KOPT-K1 (cell line): ENCODE results near the gene BCL2L2.

Experiments used
- H3K27ac ChIP-seq: fragments of 200-600 bp; sonication (generic); 2 replicates; pipeline ENCODE4 v1.5.1; 2016; ENCODE audit warnings: antibody characterized with exemption, mild to moderate bottlenecking, low read depth, low read length; ENCODE audit not compliant: poor library complexity, severe bottlenecking
- H3K36me3 ChIP-seq: fragments of 200-600 bp; sonication (generic); 2 replicates; pipeline ENCODE4 v1.5.1; 2017; ENCODE audit warnings: antibody characterized with exemption, mild to moderate bottlenecking, low read length, moderate library complexity; ENCODE audit not compliant: insufficient read depth
- H3K9me3 ChIP-seq: fragments of 200-600 bp; sonication (generic); 2 replicates; pipeline ENCODE4 v1.5.1; 2017; ENCODE audit warnings: antibody characterized with exemption, low read length, mild to moderate bottlenecking; ENCODE audit not compliant: insufficient read depth, poor library complexity, severe bottlenecking

Gene BCL2L2

DNA sequence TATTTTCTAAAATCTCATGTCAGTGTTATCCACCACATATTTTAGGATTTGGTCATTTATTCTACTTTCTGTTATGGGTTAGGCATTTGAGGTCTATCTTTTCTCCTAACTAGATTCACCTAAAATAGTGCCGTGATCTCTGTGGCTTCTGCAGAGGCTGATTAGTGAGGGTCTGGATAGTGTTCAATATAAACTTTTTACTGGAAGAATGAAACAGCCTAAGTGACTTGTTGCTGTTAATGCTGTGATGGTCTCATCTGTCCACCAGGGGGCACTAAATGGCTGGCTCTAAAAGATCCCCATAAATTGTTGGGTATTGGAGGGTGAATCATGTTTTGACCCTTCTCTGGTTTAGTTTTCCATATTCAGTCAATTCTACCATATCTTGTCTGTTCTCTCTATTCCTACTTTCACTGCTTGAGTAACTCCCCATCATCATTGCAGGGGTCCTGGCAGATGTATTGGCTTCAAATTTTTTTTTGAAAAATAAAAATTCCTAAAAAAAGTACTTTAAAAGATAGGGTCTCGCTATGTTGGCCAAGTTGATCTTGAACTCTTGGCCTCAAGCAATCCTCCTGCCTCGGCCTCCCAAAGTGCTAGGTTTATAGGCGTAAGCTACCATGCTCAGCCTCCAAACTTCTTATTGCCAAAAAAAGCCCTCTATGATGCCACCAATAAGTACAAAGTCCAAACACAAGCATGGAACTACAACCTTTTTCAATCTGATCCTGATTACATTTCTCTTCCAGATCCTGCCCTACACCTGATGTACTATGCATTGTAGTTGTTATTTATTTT, 21.5 kb downstream of the BCL2L2 start:
- H3K36me3 ChIP-seq: peaks cover 41% of the 10 kb centered on the region

DNA sequence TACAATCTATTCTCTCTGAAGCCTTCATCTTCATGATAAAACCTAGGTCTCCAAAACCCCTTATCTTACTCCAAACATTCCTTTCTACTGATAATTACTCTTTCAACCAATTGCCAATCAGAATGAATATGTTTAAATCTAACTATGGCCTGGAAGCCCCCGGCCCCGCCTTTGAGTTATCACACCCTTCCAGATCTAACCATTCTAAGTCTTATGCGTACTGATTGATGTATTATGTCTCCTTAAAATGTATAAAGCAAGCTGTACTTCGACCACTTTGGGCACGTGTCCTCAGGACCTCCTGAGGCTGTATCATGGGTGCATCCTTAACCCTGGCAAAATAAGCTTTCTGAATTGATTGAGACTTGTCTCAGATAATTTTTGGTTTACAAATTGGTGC, 29.0 kb downstream of the BCL2L2 start:
- H3K9me3 ChIP-seq: peaks cover 26% of the 10 kb centered on the region
- no peaks in the 10 kb centered on the region for H3K36me3 ChIP-seq
- H3K27ac ChIP-seq: no peak overlapping the region

More for the DNA sequence above, 21.5 kb downstream of the BCL2L2 start:
- H3K27ac ChIP-seq: no peak overlapping the region
- H3K9me3 ChIP-seq: no peaks in the 10 kb centered on the region

DNA sequence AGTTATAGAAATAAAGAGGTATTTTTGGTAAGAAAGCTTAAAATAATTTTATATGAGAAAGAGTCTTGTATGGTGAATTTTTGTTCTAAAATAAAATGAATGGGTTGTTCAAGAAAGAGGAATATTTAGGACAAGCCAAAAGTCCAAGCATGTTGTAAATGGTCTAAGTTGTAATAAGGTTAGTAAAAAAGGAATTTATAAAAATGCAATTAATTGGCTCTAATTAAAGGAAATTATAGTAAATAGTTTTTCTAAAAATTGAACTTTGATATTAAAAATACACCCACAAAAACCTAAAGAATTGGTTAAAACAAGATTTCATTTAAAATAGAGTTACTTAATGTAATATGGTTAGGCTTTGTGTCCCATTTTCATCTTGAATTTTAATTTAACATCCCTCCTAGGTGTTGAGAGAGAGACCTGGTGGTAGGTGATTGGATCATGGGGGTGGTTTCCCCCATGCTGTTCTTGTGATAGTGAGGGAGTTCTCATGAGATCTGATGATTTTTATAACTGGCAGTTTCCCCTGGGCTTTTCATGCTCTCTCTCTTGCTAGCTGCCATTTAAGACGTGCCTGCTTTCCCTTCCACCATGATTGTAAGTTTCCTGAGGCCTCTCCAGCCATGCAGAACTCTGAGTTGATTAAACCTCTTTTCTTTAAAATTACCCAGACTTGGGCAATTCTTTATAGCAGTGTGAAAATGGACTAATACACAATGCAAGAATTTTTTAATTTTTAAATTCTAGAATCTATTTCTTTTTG, 33.1 kb downstream of the BCL2L2 start:
- peaks cover 38% of the 10 kb centered on the region for H3K9me3 ChIP-seq
- no peaks in the 10 kb centered on the region for H3K36me3 ChIP-seq
- H3K27ac ChIP-seq: no peak overlapping the region

DNA sequence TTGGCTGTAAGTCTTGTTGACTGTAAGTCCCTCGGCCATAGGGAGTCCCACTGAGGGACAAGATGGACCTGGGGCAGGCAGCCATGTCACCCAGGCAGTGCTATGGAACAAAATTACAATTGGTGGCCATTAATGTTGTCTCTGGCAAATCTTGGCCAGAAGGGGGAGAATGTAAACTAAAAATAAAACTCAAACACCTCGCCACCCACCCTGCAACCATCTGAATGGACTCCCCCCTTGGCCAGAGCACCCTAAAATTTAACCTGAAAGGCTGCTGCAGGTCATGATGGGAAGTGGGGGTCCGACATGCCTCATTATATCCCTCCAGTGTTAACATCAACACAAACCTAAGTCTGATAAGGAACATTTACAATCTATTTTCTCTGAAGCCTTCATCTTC, 37.8 kb downstream of the BCL2L2 start:
- H3K9me3 ChIP-seq: peaks cover 23% of the 10 kb centered on the region
- H3K36me3 ChIP-seq: no peaks in the 10 kb centered on the region
- no peak overlapping the region for H3K27ac ChIP-seq

DNA sequence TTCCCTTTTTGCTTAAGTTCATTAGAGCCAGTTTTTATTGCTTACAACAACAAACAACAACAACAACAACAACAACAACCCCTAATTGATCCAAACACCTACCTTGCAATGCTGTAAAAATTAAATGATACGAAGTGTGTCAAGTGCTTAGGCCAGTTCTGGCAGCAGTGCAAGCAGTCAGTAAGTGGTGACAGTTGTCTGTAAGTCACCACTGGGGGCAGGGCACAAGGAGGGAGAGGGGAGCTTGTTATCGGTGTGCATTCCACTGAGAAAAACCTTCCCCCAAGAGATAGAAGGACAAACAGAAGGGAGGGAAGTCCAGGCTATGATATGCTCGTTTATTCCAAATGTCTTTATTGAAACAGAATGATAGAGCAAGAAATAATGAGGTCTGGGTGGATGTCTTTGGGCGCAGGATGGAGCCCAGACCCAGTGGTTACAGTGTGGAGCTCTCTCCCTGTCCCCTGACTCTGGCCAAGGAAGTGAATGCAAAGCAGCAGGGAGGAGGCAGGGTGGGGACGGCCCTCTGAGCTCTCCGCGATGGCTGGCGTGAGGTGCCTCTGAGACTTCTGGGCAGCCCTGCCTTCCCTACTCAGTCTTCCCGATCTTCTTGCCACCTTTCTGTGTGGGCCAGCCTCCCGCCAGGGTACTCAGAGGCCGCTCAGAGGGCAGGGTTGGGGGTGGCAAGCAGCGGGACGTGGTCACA, 39.5 kb downstream of the BCL2L2 start:
- Histone ChIP-seq H3K27ac (no peak overlapping the region), H3K9me3 (peaks cover 9% of the 10 kb centered on the region), H3K36me3 (no peaks in the 10 kb centered on the region)

DNA sequence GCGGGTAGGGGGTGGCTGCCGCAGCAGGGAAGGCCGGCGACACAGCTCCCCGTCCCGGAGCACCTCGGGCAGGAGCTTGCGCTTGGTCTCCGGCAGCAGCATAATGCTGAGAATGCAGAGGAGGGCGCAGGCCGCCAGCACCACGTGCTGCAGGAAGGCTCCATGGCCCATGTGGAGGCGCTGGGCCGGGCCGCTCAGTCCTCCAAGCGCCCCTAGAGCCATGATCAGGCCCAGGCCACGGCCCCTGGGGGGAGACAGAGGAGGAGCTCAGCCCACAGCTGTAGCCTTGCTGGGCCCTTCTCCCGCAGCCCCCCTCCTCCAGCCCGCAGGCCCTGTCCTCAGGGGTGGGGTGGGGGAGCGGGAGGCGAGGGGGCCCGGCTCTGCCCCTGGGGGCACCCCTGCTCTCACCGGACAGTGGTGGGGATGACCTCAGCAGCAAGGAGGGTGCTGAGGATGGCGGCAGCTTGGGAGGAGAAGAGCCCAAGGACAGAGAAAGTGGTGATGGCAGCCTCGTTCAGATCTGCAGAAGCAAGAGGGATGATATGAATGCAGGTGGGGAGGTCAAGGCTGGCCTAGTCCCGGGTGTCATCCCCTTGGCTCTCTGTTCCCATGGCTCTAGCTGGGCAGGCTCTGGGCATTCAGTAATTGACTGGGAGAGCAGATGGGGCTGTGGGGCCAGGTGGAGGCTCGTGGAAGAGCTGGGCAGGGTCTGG, 40.2 kb downstream of the BCL2L2 start:
- H3K36me3 ChIP-seq: no peaks in the 10 kb centered on the region
- H3K27ac ChIP-seq: no peak overlapping the region
- H3K9me3 ChIP-seq: peaks cover 8% of the 10 kb centered on the region

DNA sequence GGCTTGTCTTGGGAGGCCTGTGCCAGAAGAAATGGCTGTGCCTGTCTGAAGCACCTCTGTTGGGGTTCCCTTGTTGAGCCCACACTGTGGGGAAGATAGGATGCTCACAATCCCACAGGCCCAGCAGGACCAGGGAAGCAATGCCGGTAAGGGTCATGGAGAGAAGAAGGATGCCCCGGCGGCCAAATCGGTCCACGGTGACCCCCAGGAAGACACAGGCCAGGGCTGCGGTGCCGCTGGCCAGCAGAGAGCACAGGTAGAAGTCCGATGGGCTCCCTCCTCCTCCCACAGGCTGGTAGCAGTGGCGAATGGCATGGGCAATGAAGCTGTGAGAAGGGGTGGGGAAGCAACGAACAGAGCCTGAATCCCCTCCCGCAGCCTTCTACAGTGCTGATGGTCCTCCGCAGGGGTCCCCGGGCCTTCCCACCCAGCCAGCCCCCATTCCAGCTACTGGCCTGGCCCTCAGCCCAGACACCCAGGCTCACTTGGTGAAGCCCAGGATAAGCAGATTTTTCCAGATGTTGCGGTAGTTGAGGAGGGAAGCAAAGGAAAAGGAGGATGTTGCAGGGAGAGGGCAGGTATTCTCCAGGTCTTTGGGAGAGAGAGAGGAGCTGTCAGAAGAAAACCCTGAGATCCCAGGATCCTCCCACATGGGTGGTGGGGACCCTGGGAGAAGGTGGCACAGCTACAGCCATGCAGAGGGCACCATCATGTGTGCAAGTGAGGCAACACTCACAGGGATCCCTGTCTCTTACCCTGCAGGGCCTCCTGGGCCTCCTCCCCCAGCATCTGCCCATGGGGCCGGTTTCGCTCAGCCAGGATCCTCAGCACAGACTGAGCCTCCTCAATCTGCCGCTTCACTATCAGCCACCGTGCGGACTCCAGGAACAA, 41.0 kb downstream of the BCL2L2 start:
- H3K27ac ChIP-seq: no peak overlapping the region
- no peaks in the 10 kb centered on the region for H3K36me3 ChIP-seq
- peaks cover 5% of the 10 kb centered on the region for H3K9me3 ChIP-seq

DNA sequence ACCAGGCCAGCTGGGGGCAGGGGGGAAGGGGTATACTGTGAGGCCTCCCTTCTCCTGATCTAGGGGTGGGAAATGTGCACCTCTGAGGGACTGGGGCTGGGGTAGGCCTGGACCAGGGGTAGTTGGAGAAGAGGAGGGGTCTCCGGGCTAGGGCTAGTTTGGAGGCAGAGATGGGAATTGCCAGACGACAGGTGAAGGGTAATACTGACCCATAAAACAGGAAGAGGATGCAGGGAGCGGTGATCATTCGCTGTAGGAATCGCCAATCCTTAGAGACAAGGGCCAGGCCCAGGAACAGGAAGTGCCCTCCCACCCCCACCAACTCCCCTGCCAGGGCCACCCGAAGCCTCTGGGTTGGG, 41.6 kb downstream of the BCL2L2 start:
- Histone ChIP-seq H3K27ac (no peak overlapping the region), H3K36me3 (no peaks in the 10 kb centered on the region), H3K9me3 (peaks cover 5% of the 10 kb centered on the region)

DNA sequence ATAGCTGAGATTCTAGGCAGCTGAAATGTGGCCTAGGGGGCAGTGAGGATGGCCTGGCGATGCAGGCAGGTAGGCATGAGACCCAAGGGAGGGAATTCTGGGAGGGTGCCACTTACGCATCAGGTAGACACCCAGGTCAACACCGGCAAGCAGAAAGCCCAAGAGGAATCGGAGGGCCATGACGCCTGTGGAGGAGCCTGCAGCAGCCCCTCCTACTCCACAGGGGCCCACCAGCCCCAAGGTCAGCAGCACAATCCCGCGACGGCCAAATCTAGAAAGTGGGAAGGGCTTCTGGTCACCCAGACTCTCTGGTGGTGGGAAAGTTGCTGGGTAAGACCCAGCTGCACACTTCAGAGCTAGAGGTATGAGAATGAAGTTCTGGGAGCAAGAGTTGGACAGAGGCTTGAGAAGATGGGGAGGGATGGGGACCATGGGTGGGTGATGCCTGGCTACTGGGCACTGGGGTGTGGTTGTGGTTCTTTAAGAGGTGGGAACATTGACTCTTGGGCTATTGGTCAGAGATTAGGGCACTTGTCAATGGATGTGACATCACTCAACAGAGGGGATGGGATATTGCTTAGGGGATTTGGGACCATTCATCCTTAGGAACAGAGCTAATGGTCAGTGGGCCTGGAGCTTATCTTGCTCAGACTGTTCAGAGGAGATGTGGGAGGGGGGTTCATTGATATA, 42.7 kb downstream of the BCL2L2 start:
- Histone ChIP-seq H3K9me3 (peaks cover 5% of the 10 kb centered on the region), H3K36me3 (no peaks in the 10 kb centered on the region), H3K27ac (no peak overlapping the region)

DNA sequence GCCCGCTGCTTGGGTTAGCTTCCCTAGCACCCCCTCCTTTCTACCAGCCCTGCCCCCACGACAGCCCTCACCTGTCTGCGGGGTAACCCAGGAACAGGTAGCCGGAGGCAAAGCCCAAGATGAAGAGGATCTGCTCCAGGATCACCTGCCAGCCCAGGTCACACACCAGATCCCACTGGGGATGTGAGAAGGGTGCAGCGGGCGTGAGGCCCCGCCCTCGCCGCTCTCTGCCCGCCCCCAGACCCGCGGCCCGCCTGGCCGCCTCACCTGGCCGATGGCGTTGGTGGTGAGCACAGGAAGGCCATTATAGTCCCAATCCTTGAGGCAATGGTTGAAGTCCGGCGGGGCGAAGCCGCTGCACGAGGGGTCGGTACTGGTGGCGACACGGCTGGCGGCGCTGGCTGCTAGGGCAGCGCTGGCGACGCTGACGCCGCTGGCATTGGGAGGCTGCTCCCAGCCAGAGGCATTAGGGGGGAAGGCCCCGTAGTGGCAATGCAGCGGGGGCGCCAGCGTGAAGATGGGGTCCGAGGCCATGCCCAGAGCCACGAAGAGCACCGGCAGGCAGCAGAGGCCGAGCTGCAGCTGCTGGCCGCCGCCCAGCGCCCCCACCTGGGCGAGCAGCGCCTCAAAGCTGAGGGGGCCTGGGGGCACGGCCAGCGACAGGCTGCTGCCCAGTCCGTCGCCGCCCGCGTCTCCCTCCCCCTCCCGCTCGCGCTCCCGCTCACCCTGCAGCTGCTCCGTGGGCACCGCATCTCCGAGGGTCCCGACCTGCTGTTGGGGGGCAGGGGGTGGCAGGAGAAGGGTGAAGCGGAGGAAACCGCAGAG, 45.3 kb downstream of the BCL2L2 start:
- H3K9me3 ChIP-seq: peaks cover 5% of the 10 kb centered on the region
- no peaks in the 10 kb centered on the region for H3K36me3 ChIP-seq
- H3K27ac ChIP-seq: no peak overlapping the region

DNA sequence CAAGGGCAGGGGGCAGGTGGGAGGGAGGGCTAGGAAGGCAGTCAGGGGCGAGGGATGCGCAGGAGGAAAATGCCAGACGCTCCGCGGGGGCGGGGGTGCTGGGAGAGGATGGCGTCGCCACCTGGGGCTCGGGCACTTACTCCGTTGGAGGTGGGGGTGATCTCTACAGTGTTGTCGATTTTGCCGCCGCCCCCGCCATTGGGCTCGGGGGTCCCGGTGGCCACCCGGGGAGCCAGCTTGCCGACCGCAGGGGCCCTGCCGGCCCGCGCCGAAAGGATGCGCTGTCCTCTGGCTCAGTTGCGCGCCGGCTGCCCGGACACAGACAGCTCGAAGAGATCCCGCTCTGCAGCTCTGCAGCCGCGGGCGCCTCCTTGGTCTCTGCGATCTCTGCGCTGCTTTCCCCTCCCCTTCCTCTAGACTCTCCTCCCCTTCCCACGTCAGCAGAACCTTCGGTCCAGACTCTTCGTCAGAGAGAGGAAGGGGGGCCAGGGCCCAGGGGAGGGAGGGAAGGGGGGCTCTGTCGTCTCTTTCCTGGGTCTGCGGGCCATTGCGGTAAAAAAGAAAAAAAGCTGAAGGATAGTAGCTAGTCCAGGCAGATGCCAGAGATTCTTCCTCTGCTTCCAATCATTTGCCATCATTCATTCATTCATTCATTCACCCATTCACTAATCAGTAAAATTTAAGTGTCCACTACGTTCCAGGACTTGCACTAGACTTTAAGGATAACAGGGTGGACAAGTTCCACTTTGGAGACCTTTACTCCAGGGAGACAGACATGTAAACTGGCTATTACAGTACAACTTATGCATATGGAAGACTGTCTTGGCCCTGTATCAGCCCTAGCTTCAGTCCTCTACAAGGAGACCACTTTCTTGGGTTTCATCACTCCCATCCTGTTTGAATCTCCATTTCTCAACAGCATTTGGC, 46.1 kb downstream of the BCL2L2 start, which contains the start of gene SLC22A17:
TSS of gene SLC22A17 (minus strand) at position 382 of the 927 bp plus-strand sequence.
- no peak within 1 kb of the TSS for H3K27ac ChIP-seq
- H3K36me3 ChIP-seq: no peaks in the 10 kb centered on the region
- H3K9me3 ChIP-seq: peaks cover 5% of the 10 kb centered on the region

DNA sequence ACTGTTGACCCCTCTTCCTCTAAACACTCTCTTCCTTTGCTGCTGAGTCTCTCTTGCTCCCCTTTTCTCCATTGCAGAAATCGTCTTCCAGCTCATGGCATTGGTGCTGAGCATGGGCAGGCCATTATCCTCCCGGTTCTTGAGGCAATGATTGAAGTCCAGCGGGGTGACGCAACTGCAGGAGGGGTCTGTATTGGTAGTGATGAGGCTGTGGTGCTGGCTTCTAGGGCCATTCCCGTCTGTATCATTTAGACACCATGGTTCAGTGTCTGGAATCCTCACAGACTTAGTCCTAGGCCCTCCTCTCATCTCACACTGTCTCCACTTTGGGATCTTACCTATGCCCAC, 46.8 kb downstream of the BCL2L2 start:
- Histone ChIP-seq H3K36me3 (no peaks in the 10 kb centered on the region), H3K27ac (no peak overlapping the region), H3K9me3 (peaks cover 5% of the 10 kb centered on the region)
